HG03565 (cell line): ENCODE measurements around the gene RASSF4.

ENCODE experiments used
- ATAC-seq: cut with Tn5 transposase; IDR thresholded peaks from one replicate; pipeline ENCODE4 v1.9.1; 2021; ENCODE audit warnings: mild to moderate bottlenecking, moderate library complexity; ENCODE audit not compliant: unreplicated experiment

Gene RASSF4, protein sequence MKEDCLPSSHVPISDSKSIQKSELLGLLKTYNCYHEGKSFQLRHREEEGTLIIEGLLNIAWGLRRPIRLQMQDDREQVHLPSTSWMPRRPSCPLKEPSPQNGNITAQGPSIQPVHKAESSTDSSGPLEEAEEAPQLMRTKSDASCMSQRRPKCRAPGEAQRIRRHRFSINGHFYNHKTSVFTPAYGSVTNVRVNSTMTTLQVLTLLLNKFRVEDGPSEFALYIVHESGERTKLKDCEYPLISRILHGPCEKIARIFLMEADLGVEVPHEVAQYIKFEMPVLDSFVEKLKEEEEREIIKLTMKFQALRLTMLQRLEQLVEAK

DNA sequence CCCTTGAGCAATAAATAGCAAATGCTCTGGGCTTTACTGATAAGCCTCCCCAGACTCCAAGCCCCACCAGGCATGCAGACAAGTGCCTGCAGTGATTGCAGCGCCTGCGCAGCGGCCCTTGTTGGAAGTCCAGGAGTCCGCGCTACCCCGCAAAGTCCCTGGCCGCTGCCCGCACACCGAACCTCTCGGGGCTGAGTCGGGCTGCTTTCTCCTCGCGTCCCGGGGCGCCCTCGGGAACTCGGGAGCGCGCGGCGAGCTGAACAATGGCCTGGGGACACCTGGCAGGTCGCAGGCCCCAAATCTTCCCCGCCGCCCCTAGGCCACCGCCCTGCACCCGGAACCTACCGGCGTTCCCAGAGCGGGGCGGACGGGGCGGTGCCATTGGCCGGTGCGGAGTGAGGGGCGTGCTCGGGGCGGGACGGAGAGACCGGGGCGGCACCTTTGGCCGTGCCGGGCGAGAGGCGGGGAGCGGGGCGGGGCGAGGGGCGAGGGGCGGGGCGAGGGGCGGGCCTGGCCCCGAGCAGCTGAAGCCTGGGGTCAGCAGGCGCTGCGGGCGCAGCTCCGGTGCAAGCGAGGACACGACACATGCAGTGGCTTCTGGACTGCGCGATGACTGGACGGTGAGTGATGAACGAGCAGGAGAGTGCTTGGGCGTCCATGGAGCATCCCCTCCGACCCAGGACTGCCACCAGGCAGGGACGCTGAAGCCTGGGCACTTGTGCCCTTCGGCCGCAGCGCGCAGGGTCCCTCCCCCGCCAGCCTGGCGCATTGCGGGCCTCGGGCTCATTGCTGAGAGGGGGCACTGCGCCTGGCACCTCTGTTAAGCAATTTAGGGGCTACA lies at the start of gene RASSF4:
Gene RASSF4 (plus strand): TSS at position 556 of the 841 bp plus-strand sequence. CDS start 10,401 bp downstream, outside the sequence.
- ATAC-seq, result peak; percentile 85

DNA sequence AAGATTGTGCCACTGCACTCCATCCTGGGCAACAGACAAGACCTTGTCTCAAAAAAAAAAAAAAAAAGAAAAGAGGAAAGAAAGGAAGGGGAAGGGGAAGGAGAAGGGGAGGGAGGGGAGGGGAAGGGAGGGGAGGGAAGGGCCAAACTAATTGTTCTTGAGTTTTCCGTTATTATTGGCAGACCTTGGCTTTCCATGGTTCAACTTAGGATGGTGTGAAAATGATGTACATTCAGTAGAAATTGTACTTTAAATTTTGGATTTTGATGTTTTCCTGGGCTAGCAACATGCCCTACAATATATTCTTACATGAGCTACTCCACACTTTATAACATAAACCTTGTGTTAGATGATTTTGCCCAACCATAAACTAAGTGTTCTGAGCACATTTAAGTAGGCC lies 49.7 kb upstream of the RASSF4 start:
- no peak for ATAC-seq

DNA sequence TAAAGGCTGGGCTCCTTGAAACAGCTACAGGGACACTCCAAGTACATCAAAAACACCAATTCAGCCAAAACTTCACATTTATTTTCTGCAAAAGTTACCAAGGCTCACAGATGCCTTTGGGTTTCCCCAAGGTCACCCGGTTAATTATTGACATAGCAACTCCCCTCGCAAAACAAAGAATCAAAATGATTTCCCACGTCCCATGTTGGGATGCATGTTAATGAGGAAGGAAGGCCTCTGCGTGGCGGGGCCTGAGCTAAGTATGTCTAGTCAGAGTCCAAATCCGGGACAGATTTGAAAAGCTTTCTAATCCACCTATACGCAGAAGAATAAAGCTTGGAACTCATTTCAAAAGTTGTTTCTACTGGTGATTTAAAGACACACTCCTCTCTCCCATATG lies 49.0 kb upstream of the RASSF4 start:
- no peak for ATAC-seq

DNA sequence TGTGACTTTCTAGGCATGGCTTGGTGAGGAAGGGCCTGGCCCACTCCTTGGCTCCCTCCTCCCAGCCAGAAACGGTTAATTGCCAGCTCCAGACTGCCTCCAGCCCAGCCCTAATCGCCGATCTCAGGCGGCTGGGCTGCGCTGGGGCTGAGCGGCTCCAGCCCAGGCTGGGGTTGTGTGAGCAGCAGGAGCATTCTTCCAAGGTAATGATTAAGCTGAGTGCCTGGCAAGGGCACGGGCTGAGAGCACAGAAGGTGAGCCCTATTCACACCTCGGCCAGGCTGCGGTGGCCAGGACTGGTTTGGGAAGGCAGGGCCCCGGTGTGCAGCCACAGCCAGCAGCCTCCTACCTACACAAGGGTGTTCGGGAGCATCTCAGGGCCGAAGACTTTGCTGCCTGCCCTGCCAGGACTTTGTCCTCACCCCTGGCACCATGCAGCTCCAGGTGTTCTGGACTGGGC lies 48.5 kb upstream of the RASSF4 start, which contains the start of gene TMEM72:
Gene TMEM72 (plus strand): TSS at position 257 of the 460 bp plus-strand sequence. CDS start 176 bp downstream, at position 433.
- no peak for ATAC-seq

DNA sequence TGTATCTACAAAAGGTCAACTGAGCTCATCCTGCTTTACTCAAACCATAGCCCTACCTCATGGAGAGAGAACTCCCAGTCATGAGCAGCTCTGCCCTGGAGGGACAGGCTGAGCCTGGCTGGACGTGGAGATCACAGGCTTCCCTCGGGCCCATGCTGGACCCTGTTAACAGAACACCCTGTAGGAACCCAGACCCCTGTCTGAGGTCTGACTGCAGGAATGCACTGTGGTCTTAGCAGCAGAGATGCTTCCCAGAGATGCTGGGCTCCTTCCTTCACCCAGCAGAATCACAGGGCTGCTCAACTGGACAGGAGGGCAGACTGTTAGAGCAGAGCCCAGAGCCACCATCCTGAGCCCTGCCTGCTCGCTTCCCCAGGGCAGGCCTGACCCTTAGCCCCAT lies 47.7 kb upstream of the RASSF4 start:
- ATAC-seq, result no peak

DNA sequence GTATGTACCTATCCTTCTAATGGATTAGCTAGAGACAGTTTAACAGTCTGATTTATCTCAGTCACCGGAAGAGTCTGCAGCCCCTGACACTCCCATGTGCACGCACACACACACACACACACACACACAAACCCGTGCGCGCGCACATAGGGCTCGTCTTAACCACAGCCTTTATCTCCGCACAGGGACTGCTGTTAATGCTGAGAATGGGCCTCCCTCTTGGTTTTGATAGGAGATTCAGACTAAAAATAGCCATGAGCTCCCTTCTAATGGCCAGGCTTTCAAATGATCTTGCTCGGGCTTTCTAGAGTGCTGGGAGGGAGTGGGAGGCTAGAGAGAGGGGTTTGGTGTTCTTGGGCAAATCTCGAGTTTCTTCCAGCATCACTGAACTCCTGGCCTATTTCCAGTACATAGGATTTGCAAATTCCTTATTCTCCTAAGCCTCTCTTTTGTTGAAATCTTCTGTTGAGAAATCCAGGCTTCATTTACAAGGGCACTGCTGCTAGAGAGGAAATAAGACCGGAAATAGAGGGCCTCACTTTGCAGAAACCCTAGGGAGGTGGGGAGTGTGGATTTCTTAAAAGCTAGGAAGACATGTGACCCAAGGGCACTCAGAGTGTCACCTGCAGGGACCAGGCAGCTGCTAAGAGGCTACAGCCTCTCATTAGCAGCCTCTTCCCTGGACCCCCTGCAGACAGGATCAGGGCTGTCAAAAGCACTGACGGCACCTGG lies 46.1 kb upstream of the RASSF4 start:
- no peak for ATAC-seq

DNA sequence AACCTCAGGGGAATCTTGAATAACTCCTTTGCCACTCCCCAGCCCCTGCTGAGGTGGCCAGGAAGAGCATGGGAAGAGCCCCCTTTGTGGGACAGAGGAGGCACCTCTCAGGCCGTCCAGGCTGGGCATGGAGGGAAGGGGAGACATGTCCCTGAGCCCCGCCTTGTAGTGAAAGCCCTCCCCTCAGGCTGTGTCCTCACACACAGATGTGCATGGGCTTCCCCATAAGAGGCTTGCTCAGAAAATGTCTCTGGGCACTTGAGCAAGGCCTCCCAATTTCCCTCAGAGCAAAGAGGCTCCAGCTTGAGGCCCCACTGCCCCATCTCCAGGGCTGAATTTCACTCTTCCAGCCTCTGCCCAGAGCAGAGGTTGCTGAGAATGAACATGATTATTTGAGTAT lies 44.7 kb upstream of the RASSF4 start:
- ATAC-seq, result no peak

DNA sequence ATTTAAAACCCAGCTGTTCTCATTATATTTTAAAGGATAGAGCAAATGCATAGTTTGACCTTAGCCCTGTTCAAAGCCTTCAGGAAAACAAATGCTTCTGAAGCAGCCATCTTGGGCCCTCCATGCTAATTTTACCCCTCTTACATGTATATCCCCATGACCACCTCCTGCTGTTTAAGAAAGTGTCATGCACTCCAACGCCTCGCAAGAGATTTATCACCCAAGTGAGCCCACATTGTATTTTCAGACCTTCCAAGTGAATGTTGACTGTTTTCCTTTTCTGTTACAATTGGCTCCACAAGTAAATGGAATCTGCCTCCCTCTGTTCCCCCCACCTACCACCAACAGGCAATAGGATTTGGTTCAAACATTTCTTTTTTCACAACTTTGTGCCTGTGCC lies 43.2 kb upstream of the RASSF4 start:
- no peak for ATAC-seq

DNA sequence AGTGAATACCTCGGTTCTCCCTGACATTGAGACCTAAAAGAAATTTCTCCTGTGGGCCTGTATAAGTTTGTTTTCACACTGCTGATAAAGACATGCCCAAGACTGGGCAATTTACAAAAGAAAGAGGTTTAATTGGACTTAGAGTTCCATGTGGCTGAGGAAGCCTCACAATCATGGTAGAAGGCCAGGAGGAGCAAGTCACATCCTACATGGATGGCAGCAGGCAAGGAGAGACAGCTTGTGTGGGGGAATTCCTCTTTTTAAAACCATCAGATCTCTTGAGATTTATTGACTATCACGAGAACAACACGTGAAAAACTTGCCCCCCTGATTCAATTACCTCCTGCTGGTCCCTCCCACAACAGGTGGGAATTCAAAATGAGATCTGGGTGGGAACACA lies 41.8 kb upstream of the RASSF4 start:
- ATAC-seq, result no peak

DNA sequence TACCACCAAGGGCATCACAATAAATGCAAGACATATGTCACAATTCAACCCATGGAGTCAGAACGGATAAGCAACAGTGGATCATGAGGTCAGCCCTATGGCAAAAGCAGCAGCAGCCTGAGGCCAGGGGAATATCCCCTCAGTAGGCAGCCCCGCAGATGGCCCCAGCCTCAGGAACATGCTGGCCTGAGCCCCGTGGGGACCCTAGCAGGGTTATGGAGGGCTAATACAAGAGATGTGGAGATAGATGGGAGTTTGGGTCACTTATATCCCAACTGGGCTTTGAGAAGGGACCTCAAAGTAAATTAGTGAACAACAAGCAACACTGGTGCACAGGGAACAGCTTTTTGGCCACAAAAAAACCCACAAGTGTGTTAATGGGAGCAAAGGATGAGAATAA lies 39.4 kb upstream of the RASSF4 start:
- ATAC-seq, result no peak

DNA sequence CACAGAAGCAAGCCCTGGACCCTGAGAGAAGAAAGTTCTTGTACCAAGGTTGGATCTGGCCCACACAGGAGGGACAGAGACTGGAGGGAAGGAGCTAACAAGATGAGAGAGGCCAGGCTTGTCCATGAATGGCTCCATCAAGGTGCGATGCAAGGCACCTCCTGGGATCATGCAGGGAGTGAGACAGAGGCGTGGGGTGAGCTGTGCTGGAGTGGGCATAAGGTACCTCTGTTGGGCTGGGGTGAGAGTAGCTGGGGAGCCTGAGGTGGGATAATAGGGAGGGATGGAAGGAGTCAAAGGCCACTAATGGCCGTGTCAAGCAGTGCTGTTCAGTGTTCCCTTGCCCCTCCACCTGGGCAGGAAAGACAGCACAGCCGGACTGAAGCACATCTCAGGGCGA lies 38.5 kb upstream of the RASSF4 start:
- no peak for ATAC-seq

DNA sequence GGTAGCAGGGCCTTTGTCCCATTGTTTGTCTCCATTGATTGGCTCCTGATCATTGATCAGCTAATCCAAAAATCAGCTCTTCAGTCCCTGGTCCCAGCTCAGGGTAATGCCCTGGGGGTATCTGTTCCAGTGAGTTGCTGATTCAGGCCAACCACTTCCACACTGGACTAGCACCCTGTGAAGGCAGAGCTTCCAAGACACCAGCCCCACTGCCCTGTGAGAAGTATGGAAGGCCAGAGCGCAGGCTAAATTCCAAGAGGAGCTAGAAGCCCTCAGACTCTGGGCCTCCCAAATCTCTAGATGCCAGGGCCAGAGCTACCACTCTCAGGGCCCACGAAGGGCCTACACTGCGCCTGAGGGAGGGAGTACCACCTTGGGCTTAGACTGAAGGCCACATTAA lies 38.1 kb upstream of the RASSF4 start:
- no peak for ATAC-seq

DNA sequence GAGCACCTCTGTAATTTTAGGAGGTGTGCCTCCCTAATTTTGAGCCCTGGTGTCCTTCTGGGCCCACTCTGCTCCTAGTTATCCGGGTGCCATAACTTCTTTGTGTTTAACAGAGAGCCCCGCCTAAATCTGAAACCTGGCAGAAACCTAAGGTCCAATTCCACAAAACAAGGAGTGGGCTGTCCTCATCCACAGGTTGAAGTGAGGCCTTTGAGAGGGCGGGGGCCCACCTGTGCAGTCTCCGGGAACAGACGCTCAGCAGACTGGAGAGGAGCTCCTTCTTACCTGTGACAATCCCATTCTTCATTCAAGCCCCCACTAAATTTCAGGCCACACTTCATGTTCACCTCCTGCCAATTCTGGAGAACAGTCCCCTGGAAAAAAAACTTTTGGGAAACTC lies 37.6 kb upstream of the RASSF4 start:
- ATAC-seq, result no peak

DNA sequence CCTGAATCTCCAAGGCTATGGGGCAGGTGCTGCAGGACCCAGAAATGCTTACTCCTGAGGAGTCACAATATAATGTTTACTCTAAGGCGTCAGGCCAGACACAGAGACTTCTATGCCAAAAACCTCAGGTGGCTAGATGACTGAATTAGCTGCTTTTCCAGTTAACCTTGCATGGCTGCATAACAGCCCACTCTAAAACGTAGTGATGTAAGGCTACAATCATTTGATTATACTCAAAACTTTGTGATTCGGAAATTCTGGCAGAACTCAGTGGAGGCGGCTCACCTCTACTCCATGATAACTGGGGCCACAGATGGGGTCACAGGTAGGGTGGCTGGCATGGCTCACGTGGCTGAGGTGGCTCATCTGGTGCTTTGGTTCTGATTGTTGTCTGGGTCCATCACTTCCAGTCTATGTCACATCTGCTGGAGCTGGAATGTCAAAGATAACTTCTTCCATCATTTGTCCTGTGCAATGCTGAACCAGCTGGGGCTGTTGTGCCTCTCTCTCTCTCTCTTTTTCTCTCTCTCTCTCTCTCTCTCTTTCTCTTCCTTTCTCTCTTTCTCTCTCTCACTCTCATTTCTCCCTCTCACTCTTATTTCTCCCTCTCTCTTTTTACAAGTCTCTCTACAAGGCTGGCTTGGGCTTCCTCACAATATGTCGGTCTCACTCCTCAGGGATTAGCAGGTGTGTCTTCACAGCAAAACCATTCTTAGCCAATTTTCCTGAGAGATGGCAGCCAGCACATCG lies 36.6 kb upstream of the RASSF4 start:
- no peak for ATAC-seq

DNA sequence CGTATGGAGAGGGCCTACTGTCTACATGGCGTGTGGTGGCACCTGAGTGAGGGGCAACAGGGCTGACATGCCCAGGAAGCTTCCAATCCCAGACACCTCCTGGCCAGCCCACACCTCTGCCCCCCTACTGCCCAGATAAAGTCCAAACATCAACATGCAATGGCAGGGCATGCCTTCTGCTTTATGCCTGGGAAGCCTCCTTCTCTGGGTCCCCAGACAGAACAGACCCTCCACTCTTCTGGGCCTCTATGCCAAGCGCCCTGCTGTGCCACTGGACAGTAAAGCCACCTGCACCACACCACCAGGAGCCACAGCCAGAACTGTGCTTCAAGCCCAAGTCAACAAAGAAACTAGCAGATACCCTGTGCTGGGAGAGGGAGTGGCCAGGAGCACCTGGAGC lies 36.0 kb upstream of the RASSF4 start:
- no peak for ATAC-seq

DNA sequence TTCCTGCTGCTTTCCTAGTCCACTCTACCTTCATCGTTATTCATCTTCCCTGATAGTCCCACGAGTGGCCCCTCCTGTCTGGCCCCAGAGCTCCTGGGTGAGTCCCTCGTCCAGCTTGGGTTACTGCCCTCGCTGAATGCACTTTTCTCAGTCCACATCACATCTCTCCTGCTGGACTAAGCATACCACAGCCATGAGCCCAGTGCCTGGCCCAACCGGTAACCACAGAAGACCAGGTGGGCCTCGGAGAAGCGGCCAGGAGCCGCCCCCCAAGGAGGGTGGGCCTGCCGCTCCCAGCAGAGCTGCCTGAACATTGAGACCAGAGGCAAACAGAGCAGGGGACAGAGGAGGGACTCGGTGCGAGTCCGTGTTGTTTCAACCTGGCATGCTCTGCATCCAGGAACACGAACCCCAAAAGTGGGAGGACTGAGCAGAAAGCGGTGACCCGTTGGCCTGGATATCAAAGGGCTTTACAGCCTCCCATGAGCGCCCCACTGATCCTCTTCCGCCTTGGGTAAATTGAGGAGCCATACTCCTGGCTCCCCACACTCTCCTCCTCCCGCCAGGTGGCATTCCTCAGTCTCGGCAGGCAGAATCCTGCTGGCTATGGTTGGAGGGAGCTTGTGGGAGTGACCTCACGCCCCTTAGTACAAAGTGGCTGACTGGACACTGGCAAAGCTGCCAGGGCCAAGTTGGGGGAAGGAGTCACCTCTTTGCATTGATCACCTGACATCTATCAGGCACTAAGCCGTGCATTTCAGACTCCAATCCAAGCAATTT lies 35.2 kb upstream of the RASSF4 start:
- ATAC-seq, result no peak

DNA sequence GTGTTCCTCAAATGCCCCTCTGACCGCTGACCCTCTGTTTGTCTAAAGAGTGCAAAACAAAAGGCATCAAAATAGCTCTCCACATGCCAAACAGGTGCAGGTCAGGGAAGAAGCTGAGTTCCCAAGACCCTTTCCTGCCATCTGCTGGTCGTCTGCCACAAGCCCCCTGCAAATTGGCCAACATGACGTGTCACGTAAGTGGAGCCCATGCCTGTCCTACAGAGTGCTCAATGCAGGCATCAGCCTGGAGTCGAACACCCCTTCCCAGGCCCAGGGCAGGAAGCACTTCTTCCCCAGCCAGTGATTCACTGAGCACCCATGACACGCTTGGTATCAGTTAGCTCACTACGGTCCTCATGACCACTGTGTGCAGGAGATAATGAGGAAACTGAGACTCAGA lies 34.4 kb upstream of the RASSF4 start:
- ATAC-seq, result no peak

DNA sequence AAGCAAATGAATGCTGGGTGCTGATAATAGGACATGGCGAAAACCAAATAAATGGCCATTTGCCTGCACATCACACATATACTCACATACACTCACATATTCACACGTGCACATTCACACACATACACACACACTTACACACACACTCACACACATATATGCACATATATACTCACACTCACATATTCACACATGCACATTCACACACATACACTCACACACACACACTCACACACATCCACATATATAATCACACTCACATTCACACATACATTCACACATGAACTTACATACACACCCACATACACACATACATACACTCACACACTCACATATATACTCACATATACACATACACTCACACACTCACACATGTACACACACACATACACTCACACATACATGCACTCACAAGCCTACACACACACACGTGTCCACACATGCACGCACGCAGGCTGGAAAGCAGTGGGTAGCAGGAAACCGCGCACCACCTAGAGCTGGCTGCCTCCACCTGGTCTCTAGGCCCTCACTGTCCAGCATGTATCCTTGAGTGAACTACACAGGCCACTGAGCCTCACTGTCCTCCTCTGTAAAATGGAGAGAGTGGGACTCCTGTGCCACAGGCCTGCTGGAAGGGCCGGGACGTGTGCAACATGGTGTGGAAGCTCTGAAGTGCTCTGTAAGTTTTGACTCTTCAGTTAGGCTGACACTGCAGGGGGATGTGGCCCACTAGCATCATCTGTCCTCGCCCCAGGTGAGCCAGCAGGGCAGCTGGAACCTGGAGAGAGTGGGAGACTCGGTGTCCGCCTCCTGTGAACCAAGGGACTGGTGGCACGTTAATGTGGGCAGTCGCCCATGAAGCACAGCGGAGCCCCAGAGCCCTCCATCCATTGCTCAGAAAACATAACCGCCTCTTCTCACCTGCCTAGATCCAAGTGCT lies 33.5 kb upstream of the RASSF4 start:
- ATAC-seq, result no peak
